ENCODE results near the gene STK11.

The STK11 gene

GRCh38 chr19:1276628-1277022, 71.0 kb downstream of the STK11 start:
- no peak for DNase-seq
- H3K4me3 ChIP-seq (ENCODE audit: insufficient read depth, low read depth, low read length, poor library complexity, severe bottlenecking), result peak overlapping the region; percentile 52
- H3K9me3 ChIP-seq (ENCODE audit: control insufficient read depth, low read length), result no peaks in the 10 kb centered on the region
- H3K27me3 ChIP-seq (replicated peaks; ENCODE audit: control insufficient read depth, insufficient read depth, low read length, poor library complexity, severe bottlenecking), result no peaks in the 10 kb centered on the region
- peaks cover 38% of the 10 kb centered on the region for H3K4me1 ChIP-seq (ENCODE audit: control insufficient read depth, insufficient read depth, low read length, poor library complexity, severe bottlenecking)
- H3K27ac ChIP-seq (ENCODE audit: insufficient read depth, low read length, poor library complexity, severe bottlenecking), result peak overlapping the region; percentile 86
- peaks cover 60% of the 10 kb centered on the region for H3K36me3 ChIP-seq (ENCODE audit: control insufficient read depth, insufficient read depth, low read length)

- Histone ChIP-seq H3K27ac (ENCODE audit: insufficient read depth, low read length, poor library complexity, severe bottlenecking) (peak overlapping the region; percentile 86), H3K36me3 (ENCODE audit: control insufficient read depth, insufficient read depth, low read length) (peaks cover 55% of the 10 kb centered on the region), H3K9me3 (ENCODE audit: control insufficient read depth, low read length) (no peaks in the 10 kb centered on the region), H3K27me3 (replicated peaks; ENCODE audit: control insufficient read depth, insufficient read depth, low read length, poor library complexity, severe bottlenecking) (no peaks in the 10 kb centered on the region), H3K4me1 (ENCODE audit: control insufficient read depth, insufficient read depth, low read length, poor library complexity, severe bottlenecking) (peaks cover 34% of the 10 kb centered on the region), H3K4me3 (ENCODE audit: insufficient read depth, low read depth, low read length, poor library complexity, severe bottlenecking) (no peak overlapping the region)
- no peak for DNase-seq
These were observed 71.5 kb downstream of the STK11 start for GRCh38 chr19:1277061-1277460.

Measured in effector memory CD4-positive, alpha-beta T cell (primary cell).